Colonic mucosa (tissue), 4 donors: ENCODE measurements around the gene GPR108. TPM values are rescaled to one million over a fixed set of nuclear protein-coding genes. Genes with fewer than 3 reads are reported as not detected.

Experiments used
- DNase-seq: peaks from one replicate; pipeline ENCODE4 v3.0.0-alpha.2; 2020
- H3K27ac ChIP-seq: fragments of 200-600 bp; one replicate; pipeline ENCODE4 v1.8.0; 2021
- H3K27me3 ChIP-seq: fragments of 200-600 bp; one replicate; pipeline ENCODE4 v1.8.0; 2021
- H3K36me3 ChIP-seq: fragments of 200-600 bp; one replicate; pipeline ENCODE4 v1.8.0; 2021
- H3K4me1 ChIP-seq: fragments of 200-600 bp; one replicate; pipeline ENCODE4 v1.8.0; 2021; ENCODE audit warnings: mild to moderate bottlenecking
- H3K4me3 ChIP-seq: fragments of 200-600 bp; one replicate; pipeline ENCODE4 v1.8.0; 2021
- H3K9ac ChIP-seq, 2 donors: one replicate each; pipeline ENCODE4 v1.7.0; 2013; ENCODE audit warnings: control low read depth in 2 of 2, low read depth in 2 of 2, low read length in 2 of 2
- H3K9me3 ChIP-seq: fragments of 200-600 bp; one replicate; pipeline ENCODE4 v1.8.0; 2021
- CTCF ChIP-seq: fragments of 200-600 bp; IDR thresholded peaks from one replicate; pipeline ENCODE4 v1.8.0; 2022; ENCODE audit warnings: antibody characterized with exemption, mild to moderate bottlenecking
- intact Hi-C: fragments of 100-400 bp; cut with DNase I; formaldehyde crosslinking; loops from one replicate; pipeline ENCODE4 v1.14.1; 2022
- microRNA-seq: library from miRNA; unstranded; fragments of <30 nt; microRNA quantifications from one replicate; pipeline ENCODE4, GENCODE V29; 2019
- total RNA-seq, 2 donors: library from RNA; stranded (reverse); fragmentation: NEBNext Ultra II Directional in 1 of 2; extraction: Animal tissue kit (Norgen Biotek cat#: 25700) in 1 of 2; gene quantifications; one replicate each; pipeline ENCODE4 v1.2.1, GENCODE V29; 2021
- donor health status: healthy.
- donor health status: DM: no; HTN: no; CAD: no.
- donor health status: DM: no; HTN: no; CAD: no.

Gene GPR108
- total RNA-seq, 2 donors from 2014 or later: 92.0 to 109 TPM

- Histone ChIP-seq H3K4me1 (no peaks in the 10 kb centered on the region), H3K4me3 (no peak overlapping the region), H3K9me3 (no peaks in the 10 kb centered on the region), H3K27ac (no peak overlapping the region), H3K27me3 (no peaks in the 10 kb centered on the region), H3K9ac (no peak overlapping the region), H3K36me3 (no peaks in the 10 kb centered on the region)
- intact Hi-C loops: no loop called here
- TF ChIP-seq CTCF: no peak
- DNase-seq: no peak
Observed at GRCh38 chr19:6685482-6685881, 51.9 kb downstream of the GPR108 start.

- H3K9ac ChIP-seq: no peak overlapping the region
- H3K27ac ChIP-seq: no peak overlapping the region
- intact Hi-C loops: no loop called here
- H3K9me3 ChIP-seq: no peaks in the 10 kb centered on the region
- no peaks in the 10 kb centered on the region for H3K36me3 ChIP-seq
- TF ChIP-seq CTCF: no peak
- no peaks in the 10 kb centered on the region for H3K4me1 ChIP-seq
- H3K27me3 ChIP-seq: no peaks in the 10 kb centered on the region
- no peak overlapping the region for H3K4me3 ChIP-seq
- no peak for DNase-seq
Observed at GRCh38 chr19:6683971-6684370, 53.4 kb downstream of the GPR108 start.

GRCh38 chr19:6682607-6683128, 54.7 kb downstream of the GPR108 start:
- no peaks in the 10 kb centered on the region for H3K4me1 ChIP-seq
- H3K9me3 ChIP-seq: no peaks in the 10 kb centered on the region
- H3K4me3 ChIP-seq: no peak overlapping the region
- no peaks in the 10 kb centered on the region for H3K36me3 ChIP-seq
- no peak overlapping the region for H3K27ac ChIP-seq
- no peaks in the 10 kb centered on the region for H3K27me3 ChIP-seq
- no peak for DNase-seq
- intact Hi-C loops: no loop called here
- no peak for TF ChIP-seq CTCF
- no peak overlapping the region for H3K9ac ChIP-seq

- H3K9me3 ChIP-seq: no peaks in the 10 kb centered on the region
Observed at GRCh38 chr19:6680141-6680540, 57.2 kb downstream of the GPR108 start.

More at GRCh38 chr19:6680141-6680540, 57.2 kb downstream of the GPR108 start:
- no peak for DNase-seq
- Histone ChIP-seq H3K27me3 (no peaks in the 10 kb centered on the region), H3K36me3 (no peaks in the 10 kb centered on the region), H3K4me3 (no peak overlapping the region), H3K27ac (no peak overlapping the region), H3K4me1 (no peaks in the 10 kb centered on the region), H3K9ac (no peak overlapping the region)
- intact Hi-C loops: no loop called here
- no peak for TF ChIP-seq CTCF

Small RNA genes within 50 kb of the gene (microRNA-seq; reads per million reads assigned to microRNA genes)
- gene MIR6791: not detected

Other genes with a start within 250 kb of the GPR108 start
- gene TUBB4A, start 235.3 kb downstream of the GPR108 start, total RNA-seq: 1 to 10 TPM in 1 of 2 donors, under 1 TPM in 1; 0.44 to 1.4 TPM
- gene TNFSF9, start 206.6 kb downstream of the GPR108 start, total RNA-seq: 1 to 10 TPM in 1 of 2 donors, under 1 TPM in 1; 0.79 to 4.0 TPM
- gene CD70, start 146.4 kb downstream of the GPR108 start, total RNA-seq: under 1 TPM; 0.27 to 0.57 TPM
- 1 to 10 TPM in 1 of 2 donors, under 1 TPM in 1; 0.48 to 1.3 TPM for gene TNFSF14, start 67.4 kb downstream of the GPR108 start, total RNA-seq
- 10 to 100 TPM; 28.2 to 83.9 TPM for gene C3, start 16.9 kb downstream of the GPR108 start, total RNA-seq
- 10 to 100 TPM; 67.7 to 78.2 TPM for gene TRIP10, start 2.1 kb upstream of the GPR108 start, total RNA-seq
- gene SH2D3A, start 29.9 kb upstream of the GPR108 start, total RNA-seq: 10 to 100 TPM; 34.2 to 44.3 TPM
- gene VAV1, start 35.1 kb upstream of the GPR108 start, total RNA-seq: 1 to 10 TPM; 5.7 to 6.0 TPM
- gene ADGRE1, start 150.0 kb upstream of the GPR108 start, total RNA-seq: under 1 TPM; 0.15 to 0.85 TPM